Right renal cortex interstitium (tissue), 3 donors: ENCODE measurements around the gene CEP19. TPM values are rescaled to one million over a fixed set of nuclear protein-coding genes. Genes with fewer than 3 reads are reported as not detected.

Experiments
- DNase-seq, 3 donors: peaks; one replicate each; pipeline ENCODE4 v3.0.0-alpha.2; 2013; ENCODE audit warnings: low read depth in 3 of 3, low spot score in 2 of 3
- polyA plus RNA-seq, 3 donors: library from polyadenylated mRNA; unstranded; fragments of 120-200 nt; gene quantifications; one replicate each; pipeline ENCODE4 v1.2.1, GENCODE V29; 2013; ENCODE audit not compliant: insufficient read length in 3 of 3

Gene CEP19
- polyA plus RNA-seq, 3 donors, result 5.9 to 6.5 (median 6.2) TPM

- DNase-seq, result peak; percentile 25 to 41 (median 38)
Measured at GRCh38 chr3:196712514-196713413, 714 bp upstream of the CEP19 start.

GRCh38 chr3:196708467-196708866, 3.6 kb downstream of the CEP19 start:
- DNase-seq, result no peak

GRCh38 chr3:196707566-196707965, 4.5 kb downstream of the CEP19 start:
- DNase-seq, result no peak

GRCh38 chr3:196706731-196707130, 5.3 kb downstream of the CEP19 start:
- no peak for DNase-seq

GRCh38 chr3:196706327-196706726, 5.7 kb downstream of the CEP19 start:
- DNase-seq, result no peak

DNA sequence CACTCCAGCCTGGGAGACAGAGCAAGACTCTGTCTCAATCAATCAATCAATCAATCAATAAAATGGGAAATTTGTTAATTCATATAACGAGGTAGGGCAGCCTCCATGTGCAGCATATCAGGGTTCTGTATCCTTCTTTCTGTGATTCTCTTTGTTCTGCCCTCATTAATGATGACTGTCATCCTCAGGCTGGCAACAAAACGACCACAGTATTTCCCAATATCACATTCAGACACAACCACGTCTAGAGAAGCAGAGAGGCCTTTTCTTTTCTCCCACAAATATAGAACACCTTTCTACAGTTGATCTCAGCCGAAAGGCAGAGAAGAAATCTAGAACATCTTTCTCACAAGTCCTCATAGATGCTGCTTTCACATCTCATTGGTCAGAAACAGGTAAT, 11.2 kb downstream of the CEP19 start:
- no peak for DNase-seq

GRCh38 chr3:196699749-196700148, 12.3 kb downstream of the CEP19 start:
- DNase-seq, result no peak

- no peak for DNase-seq
Measured at GRCh38 chr3:196697270-196697669, 14.8 kb downstream of the CEP19 start.

DNA sequence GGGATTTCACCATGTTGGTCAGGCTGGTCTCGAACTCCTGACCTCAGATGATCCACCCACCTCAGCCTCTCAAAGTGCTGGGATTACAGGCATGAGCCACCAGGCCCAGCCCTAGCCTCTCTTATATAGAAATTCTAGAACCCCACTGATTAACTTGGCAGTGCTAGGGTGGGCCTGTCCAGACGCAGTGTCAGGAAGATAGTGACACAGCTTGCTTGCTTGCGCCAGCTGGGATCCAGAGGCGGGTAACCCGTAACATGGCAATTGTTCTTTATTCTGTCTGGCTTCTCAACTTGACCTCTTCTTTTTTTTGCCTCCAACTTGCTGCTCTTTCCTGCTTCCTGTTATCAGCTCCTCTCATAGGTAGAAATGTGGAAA, 16.2 kb downstream of the CEP19 start:
- no peak for DNase-seq

GRCh38 chr3:196694941-196695848, 16.9 kb downstream of the CEP19 start:
- DNase-seq, result no peak

GRCh38 chr3:196694202-196694638, 17.8 kb downstream of the CEP19 start:
- DNase-seq, result no peak

GRCh38 chr3:196691386-196691785, 20.7 kb downstream of the CEP19 start:
- no peak for DNase-seq

DNA sequence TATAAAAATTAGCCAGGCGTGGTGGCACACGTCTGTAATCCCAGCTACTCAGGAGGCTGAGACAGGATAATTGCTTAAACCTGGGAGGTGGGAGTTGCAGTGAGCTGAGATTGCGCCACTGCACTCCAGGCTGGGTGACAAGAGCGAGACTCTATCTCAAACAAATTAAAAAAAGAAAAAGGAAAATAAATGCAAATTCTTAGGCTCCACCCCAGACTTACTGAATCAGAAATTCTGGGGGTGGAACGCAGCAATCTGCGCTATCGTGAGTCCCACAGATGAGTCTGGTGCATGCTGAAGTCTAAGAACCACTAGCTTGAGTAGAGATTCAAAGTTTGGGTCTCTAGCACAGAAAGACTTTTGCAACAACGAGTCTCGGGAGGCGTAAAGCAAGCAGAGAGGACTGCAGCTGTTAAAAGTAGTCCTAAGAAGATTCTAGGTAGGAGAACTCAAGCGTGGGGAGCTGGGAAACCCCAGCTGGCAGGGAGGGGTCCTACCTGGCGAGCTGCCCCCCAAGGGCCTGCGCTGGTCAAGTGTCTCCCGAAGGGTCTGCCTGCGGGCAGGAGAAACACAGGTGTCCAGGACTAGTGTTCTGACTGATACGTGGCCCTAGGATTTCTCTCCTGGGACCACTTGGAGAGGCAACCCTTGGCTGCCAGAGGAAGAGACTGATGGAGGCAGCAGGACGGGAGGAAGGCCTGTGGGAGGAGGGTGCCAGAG, 21.9 kb downstream of the CEP19 start:
- no peak for DNase-seq

DNA sequence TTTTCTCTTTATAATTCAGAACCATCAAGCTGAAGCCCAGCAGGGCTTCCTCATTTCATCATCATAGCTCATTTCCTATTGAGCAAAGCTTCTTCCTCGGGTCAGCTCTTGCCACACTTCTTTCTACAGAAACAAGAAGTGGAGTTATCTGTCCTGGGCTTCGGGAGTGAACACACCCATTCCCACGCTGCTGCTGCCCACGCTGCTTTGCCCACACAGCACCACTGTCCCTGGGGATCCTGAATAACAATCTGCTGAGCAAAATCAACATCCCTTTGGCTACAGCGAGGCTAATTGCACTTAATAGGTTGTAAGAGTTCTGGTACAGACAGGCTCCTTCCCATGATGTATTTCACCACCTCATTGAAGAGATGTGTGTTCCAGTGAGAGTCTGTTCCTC, 23.7 kb downstream of the CEP19 start:
- DNase-seq, result no peak

- no peak for DNase-seq
Measured at GRCh38 chr3:196686436-196686835, 25.6 kb downstream of the CEP19 start.

- peak; percentile 31 to 49 (median 45) for DNase-seq
Measured at GRCh38 chr3:196684548-196685407, 27.3 kb downstream of the CEP19 start.

GRCh38 chr3:196677931-196678330, 34.1 kb downstream of the CEP19 start:
- no peak for DNase-seq

- DNase-seq, result no peak
Measured at GRCh38 chr3:196677353-196677752, 34.7 kb downstream of the CEP19 start.

- no peak for DNase-seq
Measured at GRCh38 chr3:196673632-196674031, 38.4 kb downstream of the CEP19 start.

DNA sequence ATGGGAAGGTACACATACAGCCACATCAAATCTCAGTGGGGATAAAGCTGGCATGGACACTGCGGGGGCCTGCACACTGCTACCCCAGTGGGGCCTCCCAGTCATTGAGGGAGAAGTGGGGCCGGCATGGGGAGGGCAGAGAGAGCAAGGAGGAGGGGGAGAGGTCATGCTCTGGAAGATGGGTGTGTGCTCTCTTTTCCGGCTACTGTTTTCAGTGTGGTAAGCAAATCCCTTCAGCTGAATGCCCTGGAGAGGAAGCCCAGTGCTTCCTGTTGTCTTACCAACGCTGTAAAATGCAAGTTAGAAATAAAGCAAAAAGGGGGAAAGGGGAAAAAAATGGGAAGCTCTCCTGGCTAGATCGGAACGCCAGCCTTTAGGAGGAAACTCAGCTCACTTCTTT, 41.7 kb downstream of the CEP19 start:
- DNase-seq, result no peak
